ENCODE measurements around the gene LHFPL6.

The LHFPL6 gene

DNA sequence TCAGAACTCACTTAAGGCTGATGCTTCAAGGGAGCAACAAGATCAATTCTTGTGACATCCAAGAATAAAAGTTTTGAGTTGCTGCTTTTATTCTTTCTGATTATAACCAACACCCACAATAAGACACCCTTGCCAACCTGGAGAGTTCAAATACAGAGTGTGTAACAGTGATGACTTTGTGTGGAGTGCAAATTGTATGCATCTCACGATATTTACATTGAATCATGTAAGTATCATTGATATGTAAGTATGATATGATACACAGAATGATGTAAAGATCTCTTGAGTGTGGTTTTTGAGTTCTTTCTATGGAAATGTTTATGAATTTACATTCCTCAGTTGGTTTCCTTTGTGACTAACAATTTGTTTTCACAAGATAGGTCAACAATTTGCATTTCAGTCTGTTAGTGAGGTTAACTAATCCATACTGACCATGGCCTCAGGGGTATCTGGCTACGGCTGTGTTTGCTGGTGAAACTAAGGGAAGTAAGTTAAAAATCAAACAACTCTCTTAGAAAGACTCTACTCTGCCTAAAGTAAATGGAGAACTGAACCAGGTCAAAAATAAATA, 12.4 kb downstream of the LHFPL6 start:
- no peak for DNase-seq

GRCh38 chr13:39588384-39588783, 14.6 kb downstream of the LHFPL6 start:
- no peak for DNase-seq

DNA sequence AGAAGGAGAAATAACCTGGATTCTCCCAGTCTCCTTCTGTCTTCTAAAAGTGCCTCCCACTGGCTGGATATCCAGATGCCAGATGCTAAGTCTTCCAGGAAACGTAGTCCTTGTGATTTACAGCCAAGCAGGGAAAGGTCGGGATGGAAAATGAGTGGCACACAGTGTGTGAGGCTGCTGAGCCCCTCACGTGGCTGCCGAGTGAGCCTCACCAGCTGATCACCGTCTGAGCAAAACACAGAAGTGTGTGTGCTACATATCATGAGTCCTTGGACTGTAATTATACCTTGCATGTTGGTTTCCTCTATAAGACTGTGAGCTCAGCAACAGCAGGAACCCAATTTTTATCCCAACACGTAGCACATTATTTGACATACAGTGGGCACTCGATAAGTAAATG, 15.1 kb downstream of the LHFPL6 start:
- DNase-seq: no peak

- no peak for DNase-seq
Observed at GRCh38 chr13:39586958-39587605, 15.9 kb downstream of the LHFPL6 start.

GRCh38 chr13:39586151-39586550, 16.8 kb downstream of the LHFPL6 start:
- DNase-seq: no peak

GRCh38 chr13:39585219-39585618, 17.8 kb downstream of the LHFPL6 start:
- no peak for DNase-seq

- no peak for DNase-seq
Observed at GRCh38 chr13:39580881-39581575, 22.0 kb downstream of the LHFPL6 start.

DNA sequence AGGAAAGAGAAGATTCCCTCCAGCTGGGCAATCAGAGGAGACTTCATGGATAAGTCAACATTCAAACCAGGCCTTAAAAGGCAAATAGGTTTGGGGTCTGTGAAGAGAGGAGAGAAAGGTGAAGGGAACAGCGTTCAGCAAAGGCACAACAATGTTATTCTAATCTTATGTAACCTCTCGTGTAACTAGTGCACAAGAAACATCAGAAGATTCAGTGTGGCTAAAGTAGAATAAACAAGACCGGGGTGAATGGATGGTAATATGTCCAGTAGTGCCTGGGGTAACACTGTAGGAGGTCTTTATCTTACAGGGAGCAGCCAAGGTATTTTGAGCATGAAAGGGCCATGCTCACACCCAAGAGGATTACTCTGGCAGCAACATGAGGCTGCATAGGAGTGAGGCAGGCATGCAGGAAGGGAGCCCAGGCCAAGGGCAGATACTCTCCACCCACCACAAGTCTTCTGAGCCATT, 24.1 kb downstream of the LHFPL6 start:
- DNase-seq: no peak

DNA sequence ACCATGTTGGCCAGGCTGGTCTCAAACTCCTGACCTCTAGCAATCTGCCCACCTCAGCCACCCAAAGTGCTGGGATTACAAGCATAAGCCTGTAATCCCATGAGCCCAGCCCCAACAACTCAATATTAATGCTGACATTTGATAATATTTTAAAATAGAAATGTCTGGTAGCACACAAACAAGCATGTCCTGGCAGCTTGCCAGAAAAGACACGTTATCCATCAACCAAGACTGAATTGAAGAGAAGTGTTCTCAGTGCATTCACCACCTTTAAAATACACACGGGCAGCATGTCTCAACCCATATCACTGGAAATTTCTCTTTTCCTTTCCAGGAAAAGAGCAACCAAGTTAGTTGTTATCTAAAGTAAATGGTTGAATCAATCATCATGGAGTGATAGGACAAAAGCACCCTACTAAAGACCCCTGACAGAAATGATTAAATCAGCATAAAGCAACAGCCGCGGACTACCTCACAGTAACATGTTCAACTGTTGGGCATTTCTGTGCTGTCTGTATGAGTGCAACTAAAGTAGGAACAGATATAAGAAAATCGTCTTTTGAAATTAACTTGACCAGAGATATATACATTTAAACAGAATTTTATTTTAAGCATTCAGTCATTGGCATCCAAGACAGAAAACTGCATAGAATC, 25.0 kb downstream of the LHFPL6 start:
- no peak for DNase-seq

DNA sequence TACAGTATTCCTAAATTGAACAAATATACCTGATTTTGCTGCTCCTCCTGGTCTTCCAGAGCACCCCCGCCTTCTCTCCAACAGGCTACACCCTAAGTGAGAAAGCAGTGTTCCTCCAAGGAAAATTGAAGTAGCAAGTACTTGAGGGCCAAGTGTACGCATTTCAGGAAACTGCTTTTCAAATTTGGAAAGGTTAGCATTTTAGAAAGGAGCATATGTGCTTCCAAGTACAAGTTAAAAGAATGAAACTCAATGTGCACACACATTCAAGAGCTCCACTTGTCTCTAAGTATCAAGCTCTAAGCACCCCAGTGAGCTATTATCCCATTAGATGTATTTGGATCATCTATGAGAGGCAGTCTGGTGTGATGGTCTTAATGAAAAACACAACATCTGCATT, 25.8 kb downstream of the LHFPL6 start:
- no peak for DNase-seq

GRCh38 chr13:39575641-39576238, 27.3 kb downstream of the LHFPL6 start:
- DNase-seq: no peak

GRCh38 chr13:39571502-39572092, 31.4 kb downstream of the LHFPL6 start:
- DNase-seq: no peak

DNA sequence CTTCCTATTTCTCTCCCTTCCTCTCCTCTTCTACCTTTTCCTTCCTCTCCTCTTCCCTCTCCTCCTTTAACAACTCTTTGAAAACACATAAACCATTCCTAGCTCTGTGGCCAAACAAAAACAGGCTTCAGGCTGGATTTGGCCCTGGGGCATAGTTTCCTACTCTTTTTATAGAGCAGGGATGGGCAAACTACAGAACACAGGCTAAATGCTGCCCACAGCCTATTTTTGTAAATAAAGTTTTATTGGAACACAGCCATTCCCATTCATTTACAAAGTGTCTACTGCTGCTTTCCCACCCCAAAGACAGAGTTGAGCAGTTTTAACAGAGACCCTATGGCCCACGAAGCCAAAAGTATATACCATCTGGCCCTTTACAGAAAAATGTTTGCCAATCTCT, 35.4 kb downstream of the LHFPL6 start:
- no peak for DNase-seq

- no peak for DNase-seq
Observed at GRCh38 chr13:39566216-39566869, 36.6 kb downstream of the LHFPL6 start.

GRCh38 chr13:39565036-39565949, 37.7 kb downstream of the LHFPL6 start:
- DNase-seq: peak in 1 of 2 donors; percentile 1

DNA sequence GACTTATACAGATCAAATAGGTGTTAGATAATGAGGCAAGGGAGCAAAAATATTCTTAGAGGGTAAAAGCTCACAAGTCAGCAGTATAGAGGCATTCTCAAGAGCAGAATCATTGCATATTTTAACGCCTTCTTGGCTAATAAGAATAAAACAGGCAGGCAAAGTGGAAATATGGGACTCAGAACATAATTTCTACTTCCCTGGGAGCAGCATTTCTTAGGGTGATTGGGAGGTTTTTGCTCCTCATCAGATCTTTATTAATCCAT, 39.6 kb downstream of the LHFPL6 start:
- no peak for DNase-seq

GRCh38 chr13:39561971-39562370, 41.0 kb downstream of the LHFPL6 start:
- DNase-seq: no peak

DNA sequence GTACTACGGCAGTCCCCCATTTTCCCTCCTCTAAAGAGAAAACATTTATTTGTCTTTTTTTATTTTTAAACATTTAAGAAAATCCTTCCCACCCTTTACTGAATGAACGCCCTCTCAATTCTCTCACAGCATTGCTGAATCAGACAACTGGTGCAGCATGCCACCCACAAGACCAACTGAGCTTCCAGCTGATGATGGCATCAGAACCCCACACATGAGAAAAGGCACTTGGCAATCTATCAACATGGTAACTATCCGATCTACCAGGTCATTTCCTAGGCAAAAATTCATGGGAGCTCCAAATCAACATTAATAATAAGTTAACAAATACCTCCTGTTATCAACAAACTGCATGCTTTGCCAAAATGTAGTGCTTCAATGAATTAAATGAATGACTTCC, 43.1 kb downstream of the LHFPL6 start:
- DNase-seq: no peak

GRCh38 chr13:39557285-39557955, 45.6 kb downstream of the LHFPL6 start:
- DNase-seq: no peak

DNA sequence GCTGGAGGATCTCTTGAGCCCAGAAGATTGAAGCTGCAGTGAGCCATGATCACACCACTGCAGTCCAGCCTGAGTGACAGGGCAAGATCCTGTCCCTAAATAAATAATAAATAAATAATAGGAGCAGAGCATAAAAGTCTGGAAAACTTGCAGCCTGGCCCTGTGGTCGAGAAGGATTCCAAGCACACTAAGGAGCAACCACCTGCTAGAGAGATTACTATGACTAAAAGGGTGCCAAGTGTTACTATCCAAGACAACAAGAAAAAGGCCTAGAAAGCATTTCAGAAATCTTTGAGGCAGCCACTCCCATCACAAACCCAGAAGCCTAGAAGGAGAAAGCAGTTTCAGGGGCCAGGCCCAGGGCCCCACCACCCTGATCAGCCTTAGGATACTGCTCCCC, 46.1 kb downstream of the LHFPL6 start:
- DNase-seq: no peak

DNA sequence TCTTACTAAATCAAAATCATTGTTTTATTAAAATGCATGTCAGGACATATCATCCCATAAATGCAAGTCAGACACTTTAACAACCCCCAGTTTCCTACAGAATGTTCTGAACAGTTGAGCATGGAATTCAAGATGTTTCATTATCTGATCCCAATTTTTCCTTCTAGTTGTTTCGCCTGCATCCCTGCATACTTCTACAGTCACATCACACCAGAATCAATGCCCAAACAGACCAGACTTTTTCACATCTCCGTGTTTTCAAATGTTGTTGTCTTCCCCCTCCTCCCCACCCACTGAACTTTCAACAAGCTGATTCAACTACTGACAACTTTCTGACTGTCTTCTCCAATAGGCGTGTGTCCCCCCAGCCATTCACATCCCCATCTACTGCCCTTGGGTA, 48.6 kb downstream of the LHFPL6 start:
- DNase-seq: no peak

Measured in inflammatory macrophage (primary cell).